NCI-H774 (cell line): ENCODE results near the gene CMBL.
A peak's percentile ranks its signal among the peaks of the same experiment; 100 is the strongest.

Source experiments
- DNase-seq: peaks from one replicate; lab custom pipeline; 2025; lab: John Stamatoyannopoulos, UW

Gene CMBL

DNA sequence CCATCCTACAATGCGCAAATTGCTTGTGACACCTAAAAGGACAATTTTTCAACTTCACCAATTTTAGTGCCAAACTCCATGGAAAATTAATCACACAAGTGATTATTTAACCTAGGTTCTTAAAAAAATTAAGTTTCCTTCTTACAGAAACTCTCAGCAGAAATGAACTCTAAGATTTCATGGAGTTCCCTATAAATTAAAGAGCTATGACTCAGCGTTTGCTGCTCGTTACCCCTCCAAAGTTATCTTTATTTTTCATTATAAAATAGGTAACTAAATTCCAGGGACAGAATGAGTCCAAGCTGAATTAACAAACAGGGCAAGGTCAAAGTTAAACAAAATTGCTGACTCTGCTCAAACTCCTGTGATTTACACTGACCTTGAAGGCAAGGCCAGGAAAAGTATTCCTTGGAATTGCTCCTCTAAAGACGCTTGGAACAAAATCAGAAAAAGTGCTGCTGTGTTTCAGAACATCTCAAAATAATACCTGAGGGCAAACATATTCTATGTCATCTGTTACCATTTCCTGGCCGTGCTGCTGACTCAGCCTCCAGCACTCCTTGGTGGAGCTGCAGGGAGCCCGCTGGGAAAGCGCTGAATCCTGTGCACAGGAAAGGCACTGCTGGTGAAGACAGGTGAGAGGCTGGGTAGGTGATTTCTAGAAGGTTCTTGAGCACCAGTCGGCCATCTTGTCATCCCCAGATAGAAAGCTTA, 2.5 kb upstream of the CMBL start:
- DNase-seq = no peak

DNA sequence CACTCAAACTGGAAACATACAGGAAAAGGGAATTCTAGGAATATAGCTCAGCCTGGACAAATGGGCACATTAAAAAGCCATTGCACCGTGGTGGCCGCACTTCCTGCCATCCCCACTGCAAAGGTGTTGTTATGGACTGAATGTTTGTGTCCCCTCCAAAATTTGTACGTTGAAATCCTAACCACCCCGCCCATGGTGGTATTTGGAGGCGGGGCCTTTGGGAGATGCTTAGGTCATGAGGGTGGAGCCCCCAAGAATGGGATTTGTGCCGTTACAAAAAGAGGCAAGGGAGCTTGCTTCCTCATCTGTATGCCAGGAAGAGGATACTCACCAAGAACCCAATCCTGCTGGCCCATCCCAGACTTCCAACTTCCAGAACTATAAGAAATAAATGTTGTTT, 1.1 kb upstream of the CMBL start:
- no peak for DNase-seq

- no peak for DNase-seq
Measured at GRCh38 chr5:10306806-10307205, 896 bp downstream of the CMBL start.

- DNase-seq = no peak
Measured at GRCh38 chr5:10306114-10306513, 1.6 kb downstream of the CMBL start.

GRCh38 chr5:10304932-10305331, 2.8 kb downstream of the CMBL start:
- DNase-seq = no peak

DNA sequence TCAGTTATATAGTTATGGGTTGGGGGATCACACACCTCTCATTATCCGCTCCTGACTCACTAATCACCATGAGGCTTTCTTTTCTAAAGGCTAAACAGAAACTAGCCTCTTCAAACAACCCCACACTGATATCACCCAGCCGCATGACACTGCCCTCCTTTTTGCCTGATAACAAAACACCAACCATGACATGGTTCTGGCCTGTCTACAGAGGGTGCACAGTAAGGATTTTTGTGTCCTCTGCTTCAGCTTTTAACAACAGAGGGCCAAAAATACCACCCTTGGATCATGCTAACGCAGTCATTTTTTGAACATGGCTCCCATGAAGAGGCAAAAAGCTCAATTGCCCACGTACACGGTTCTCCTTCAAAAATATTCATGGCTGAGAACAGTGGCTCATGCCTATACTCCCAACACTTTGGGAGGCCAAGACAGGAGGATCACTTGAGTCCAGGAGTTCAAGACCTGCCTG, 4.0 kb downstream of the CMBL start:
- peak; percentile 31 for DNase-seq

GRCh38 chr5:10303201-10303600, 4.5 kb downstream of the CMBL start:
- no peak for DNase-seq

GRCh38 chr5:10301842-10302610, 5.7 kb downstream of the CMBL start:
- DNase-seq = peak; percentile 44

- no peak for DNase-seq
Measured at GRCh38 chr5:10301266-10301665, 6.4 kb downstream of the CMBL start.

DNA sequence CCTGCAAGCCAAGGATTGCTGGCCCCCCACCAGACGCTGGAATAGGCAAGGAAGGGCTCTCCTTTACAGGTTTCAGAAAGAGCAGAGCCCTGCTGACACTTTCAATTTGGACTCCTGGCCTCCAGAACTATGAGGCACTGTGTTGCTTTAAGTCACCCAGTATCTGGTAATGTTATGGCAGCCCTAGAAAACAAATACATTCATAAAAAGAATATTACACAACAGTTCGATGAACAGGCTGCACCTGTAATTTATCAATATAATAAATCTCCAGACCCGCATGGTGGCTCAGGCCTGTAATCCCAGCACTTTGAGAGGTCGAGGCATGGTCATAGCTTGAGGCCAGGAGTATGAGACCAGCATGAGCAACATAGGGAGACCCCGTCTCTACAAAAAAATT, 7.5 kb downstream of the CMBL start:
- DNase-seq = no peak

- DNase-seq = no peak
Measured at GRCh38 chr5:10297646-10298204, 10.0 kb downstream of the CMBL start.

DNA sequence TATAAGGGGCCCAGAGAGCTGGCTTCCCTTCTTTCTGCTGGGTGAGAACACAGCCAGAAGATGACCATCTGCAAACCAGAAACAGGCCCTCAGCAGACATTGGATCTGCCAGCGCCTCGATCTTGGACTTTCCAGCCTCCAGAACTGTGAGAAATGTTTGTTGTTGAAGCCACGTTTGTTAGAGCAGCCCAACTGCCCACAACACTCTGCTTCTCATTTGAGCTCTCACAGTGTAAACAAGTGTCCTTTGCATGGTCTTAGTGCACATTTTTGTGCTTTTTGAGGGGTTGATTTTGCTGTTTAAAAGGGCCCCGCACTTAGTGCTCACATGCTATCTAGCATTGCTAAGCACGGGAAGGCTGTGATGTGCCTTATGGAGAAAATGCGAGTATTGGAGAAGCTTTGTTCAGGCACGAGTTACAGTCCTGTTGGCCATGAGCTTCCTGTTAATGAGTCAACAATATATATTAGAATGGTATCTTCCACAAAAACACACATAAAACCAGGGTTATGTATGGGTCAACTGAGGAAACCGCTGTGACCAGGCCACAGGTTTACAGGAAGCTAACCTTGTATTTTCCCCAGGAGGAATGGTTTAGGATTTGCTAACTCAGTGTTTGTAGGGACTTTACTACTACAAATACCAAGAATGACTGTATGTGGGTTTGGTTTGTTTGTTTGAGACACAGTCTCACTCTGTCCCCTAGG, 11.9 kb downstream of the CMBL start:
- DNase-seq = no peak

DNA sequence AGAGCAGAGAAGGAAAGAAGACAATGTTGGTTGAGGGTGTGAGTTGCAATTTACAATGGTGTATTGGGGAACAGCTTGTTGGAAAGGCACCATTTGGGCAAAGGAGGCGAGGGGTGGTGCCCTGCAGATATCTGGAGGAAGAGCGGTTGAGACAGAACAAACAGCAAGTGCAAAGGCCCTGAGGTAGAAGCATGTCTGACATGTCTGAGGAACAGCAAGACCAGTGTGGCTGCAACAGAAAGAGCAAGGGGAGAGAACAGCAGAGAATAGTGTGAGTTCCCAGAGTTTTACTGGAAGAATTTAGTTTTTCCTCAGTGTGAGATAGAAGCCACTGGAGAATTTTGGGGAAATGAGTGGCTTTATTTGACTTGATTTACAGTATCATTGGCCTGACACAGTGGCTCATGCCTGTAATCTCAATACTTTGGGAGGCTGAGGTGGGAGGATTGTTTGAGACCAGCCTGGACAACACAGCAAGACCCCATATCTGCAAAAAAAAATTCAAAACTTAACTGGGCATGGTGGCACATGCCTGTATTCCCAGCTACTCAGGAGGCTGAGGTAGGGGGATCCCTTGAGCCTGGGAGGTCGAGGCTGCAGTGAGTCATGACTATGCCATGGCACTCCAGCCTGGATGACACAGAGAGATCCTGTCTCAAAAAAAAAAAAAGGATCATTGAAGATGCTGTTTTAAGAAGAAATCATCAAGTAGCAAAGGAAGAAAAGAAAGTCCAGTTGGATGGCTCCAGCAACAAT, 13.6 kb downstream of the CMBL start:
- DNase-seq = no peak

GRCh38 chr5:10291692-10292339, 15.9 kb downstream of the CMBL start:
- DNase-seq = no peak

GRCh38 chr5:10290438-10290837, 17.3 kb downstream of the CMBL start:
- no peak for DNase-seq

DNA sequence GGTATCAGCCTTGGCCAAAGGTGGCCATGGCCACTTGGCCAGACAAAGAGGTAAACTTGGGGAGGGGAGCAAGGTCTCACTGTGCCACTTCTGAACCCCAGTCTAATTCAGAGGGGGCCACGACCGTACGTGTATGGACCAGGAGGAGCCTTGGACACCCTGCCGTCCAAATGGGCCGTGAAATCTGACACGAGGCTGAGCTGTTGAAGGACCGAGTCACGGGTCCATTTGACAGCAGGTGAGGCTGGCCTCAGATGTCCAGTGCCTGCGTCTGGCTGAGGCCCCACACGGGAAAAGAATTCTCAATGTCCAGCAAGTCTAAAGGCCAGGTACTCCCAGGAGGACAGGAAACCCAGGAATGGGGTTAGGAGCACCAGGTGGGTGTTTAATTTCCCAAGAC, 17.7 kb downstream of the CMBL start:
- no peak for DNase-seq

DNA sequence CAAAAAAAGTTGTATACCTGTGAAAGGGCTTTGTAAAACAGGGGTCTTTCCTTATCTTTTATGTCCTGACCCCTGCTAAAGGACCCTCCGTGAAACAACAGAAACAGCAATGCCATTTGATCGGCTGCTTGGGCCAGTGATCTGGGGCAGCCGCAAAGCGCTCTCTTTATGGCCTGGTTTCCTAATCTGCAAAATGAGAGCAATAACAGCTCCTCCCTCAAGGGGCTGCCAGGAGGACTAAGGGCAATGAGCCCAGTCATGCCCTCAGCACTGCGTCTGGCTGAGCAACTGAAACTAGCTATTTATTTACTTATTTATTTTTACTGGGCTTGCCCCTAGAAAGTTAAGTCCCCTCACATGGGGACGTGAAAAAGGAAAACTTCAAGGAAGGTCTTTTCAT, 18.3 kb downstream of the CMBL start:
- peak; percentile 46 for DNase-seq

DNA sequence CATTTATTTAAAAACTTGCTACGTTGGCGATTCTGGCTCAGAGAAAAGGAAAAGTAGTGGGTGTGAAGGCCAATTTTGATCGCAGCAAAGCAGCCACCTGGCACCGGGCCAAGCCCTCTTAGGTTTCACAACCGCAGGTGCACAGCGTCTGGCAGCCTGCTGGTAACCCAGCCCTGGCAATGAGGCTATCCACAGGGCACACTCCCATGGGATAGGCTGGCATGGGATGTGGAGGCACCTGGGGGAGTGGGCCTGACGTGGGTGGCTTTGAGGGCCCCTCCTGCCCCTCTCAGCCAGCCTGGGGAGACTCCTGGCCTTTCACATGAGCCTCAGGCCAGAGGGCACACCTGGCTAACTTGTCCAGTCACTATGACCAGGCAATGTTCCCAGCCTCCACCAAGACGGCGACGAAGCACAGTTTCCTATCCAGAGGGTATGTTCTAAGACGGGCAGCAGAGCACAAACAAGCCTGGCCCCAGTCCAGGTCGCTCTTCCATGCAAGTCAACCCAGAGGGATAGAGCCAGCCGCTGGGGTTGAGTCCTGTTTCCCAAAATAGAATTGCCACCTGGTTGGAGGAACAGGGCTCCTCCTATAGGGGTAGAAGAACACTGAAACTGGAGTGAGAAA, 19.0 kb downstream of the CMBL start:
- DNase-seq = peak; percentile 96

DNA sequence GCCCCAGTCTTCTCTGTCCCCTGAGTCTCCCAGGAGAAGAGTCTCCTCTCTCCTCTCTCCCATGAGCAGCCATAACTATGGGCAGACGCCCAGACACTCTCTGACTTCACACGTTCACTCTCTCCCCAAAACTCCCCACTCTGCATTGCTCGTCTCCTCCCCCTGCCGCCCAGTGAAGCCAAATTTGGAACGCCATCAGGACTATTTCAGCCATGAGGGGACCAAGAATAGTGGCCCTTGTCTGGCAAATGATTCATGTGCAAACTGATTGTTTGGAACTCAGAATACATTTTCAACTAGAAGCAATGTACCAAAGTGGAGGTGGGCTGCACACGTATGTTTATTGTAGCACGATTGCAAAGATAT, 20.9 kb downstream of the CMBL start:
- no peak for DNase-seq

DNA sequence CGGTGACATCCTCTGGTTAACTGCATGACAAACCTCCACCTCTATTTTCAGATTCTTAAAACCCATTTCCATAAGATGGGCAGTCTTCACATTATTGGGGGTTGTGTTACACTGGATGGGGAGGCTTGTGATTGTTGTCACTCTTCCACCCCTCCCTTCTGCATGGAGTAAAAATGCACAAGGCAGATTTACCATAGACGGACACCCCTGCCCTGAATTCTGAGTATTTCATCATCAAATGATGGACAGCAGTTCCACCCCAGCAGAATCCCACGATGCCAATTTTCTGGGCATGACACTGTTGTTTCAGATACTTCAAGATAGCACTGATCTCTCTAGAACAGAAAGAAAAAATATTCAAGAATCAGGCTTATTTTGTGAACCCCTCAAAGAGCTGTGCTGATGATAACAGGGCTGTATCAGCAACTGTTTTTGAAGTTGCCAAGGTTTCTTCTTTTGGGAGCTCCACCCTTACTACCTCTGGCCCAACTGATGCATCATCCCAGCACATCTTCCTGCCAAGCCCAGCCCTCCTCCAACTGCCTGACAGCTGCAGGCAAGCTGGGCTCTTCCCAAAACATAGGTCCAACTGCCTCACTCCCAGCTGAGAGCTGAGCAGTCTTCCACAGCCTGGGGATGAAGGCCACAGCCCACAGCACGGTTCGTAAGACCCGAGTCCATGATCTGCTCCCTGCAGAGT, 21.4 kb downstream of the CMBL start:
- no peak for DNase-seq
